HG02610 (cell line): ENCODE data around the gene CFAP74.
"Not testable (repeated sequence)": the region's sequence is repeated elsewhere in the genome, so short reads cannot be mapped to it uniquely, and the experiment has no call there.

Source experiments
- ATAC-seq: cut with Tn5 transposase; IDR thresholded peaks from one replicate; pipeline ENCODE4 v1.9.1; 2021; ENCODE audit warnings: mild to moderate bottlenecking, moderate library complexity; ENCODE audit not compliant: unreplicated experiment

The CFAP74 gene

GRCh38 chr1:1954831-1955441, 48.6 kb downstream of the CFAP74 start:
- ATAC-seq: no peak

- ATAC-seq: no peak
Measured at GRCh38 chr1:1954015-1954414, 49.6 kb downstream of the CFAP74 start.

GRCh38 chr1:1950940-1951339, 52.6 kb downstream of the CFAP74 start:
- ATAC-seq: no peak

- ATAC-seq: no peak
Measured at GRCh38 chr1:1948783-1949182, 54.8 kb downstream of the CFAP74 start.

GRCh38 chr1:1947493-1947892, 56.1 kb downstream of the CFAP74 start:
- ATAC-seq: no peak

- ATAC-seq: no peak
Measured at GRCh38 chr1:1946540-1946939, 57.0 kb downstream of the CFAP74 start.

GRCh38 chr1:1945782-1946393, 57.7 kb downstream of the CFAP74 start:
- ATAC-seq: no peak

- ATAC-seq: no peak
Measured at GRCh38 chr1:1943834-1944570, 59.6 kb downstream of the CFAP74 start.

- ATAC-seq: no peak
Measured at GRCh38 chr1:1942753-1943656, 60.6 kb downstream of the CFAP74 start.

- ATAC-seq: no peak
Measured at GRCh38 chr1:1941868-1942752, 61.5 kb downstream of the CFAP74 start.

GRCh38 chr1:1941211-1941841, 62.3 kb downstream of the CFAP74 start:
- ATAC-seq: no peak

GRCh38 chr1:1940123-1940425, 63.5 kb downstream of the CFAP74 start:
- ATAC-seq: no peak

GRCh38 chr1:1939296-1940122, 64.1 kb downstream of the CFAP74 start:
- ATAC-seq: no peak

- ATAC-seq: no peak
Measured at GRCh38 chr1:1938613-1939295, 64.8 kb downstream of the CFAP74 start.

- no peak for ATAC-seq
Measured at GRCh38 chr1:1938276-1938573, 65.4 kb downstream of the CFAP74 start.

GRCh38 chr1:1937549-1938275, 65.9 kb downstream of the CFAP74 start:
- ATAC-seq: no peak

GRCh38 chr1:1937061-1937460, 66.5 kb downstream of the CFAP74 start:
- no peak for ATAC-seq

GRCh38 chr1:1934848-1935247, 68.7 kb downstream of the CFAP74 start:
- not testable (repeated sequence) for ATAC-seq
